HG02588 (cell line): ENCODE data around the gene KATNAL1.
A peak's percentile ranks its signal among the peaks of the same experiment; 100 is the strongest.
"Not testable (repeated sequence)": the region's sequence is repeated elsewhere in the genome, so short reads cannot be mapped to it uniquely, and the experiment has no call there.

Experiments used
- ATAC-seq: cut with Tn5 transposase; IDR thresholded peaks from one replicate; pipeline ENCODE4 v1.9.1; 2021; ENCODE audit warnings: mild to moderate bottlenecking, moderate library complexity; ENCODE audit not compliant: unreplicated experiment

The KATNAL1 gene

GRCh38 chr13:30224732-30225131 is 82.6 kb downstream of the KATNAL1 start:
- no peak for ATAC-seq

- ATAC-seq = no peak
Measured at GRCh38 chr13:30222254-30222653, 85.1 kb downstream of the KATNAL1 start.

GRCh38 chr13:30216111-30216510 is 91.2 kb downstream of the KATNAL1 start:
- no peak for ATAC-seq

GRCh38 chr13:30212256-30212655 is 95.1 kb downstream of the KATNAL1 start:
- ATAC-seq = no peak

DNA sequence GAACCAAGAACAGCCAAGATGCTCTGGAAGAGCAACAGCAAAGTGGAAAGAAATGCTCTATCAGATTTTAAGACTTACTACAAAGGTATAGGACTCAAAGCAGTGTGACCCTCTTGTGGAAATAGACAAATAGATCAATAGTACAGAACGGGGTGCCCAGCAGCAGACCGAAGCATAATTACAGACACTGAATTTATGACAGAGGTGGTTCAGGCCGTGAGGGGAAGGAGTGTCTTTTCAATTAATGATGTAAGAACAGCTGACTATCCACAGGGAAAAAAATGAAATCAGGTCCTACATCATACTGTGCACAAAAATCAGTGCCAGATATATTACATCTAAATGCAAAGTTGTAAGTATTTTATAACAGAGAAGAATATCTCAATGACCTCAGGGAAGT is 95.6 kb downstream of the KATNAL1 start:
- no peak for ATAC-seq

DNA sequence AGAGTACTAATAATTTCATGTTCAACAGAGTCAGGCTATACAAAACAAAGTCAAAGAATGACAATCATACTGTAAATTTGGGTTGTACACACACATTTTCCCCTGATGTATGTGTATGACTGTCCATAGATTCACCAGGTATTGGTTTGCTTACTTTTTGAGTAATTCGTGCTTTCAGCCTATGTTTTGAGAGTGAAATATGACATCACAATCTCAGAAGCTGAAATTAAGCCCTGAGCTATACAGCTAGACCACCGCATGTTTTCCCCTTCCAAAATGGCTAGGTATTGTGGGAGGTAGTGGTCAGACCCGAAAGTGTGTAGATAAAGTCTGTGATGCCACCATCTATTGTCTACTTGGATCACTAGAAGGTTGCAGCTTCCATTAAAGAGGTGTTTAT is 102.8 kb downstream of the KATNAL1 start:
- peak; percentile 50 for ATAC-seq

- no peak for ATAC-seq
Measured at GRCh38 chr13:30196025-30196424, 111.3 kb downstream of the KATNAL1 start.

- no peak for ATAC-seq
Measured at GRCh38 chr13:30194906-30195305, 112.4 kb downstream of the KATNAL1 start.

GRCh38 chr13:30193279-30194234 is 113.8 kb downstream of the KATNAL1 start:
- ATAC-seq = no peak

GRCh38 chr13:30192320-30193093 is 114.8 kb downstream of the KATNAL1 start:
- ATAC-seq = no peak

- no peak for ATAC-seq
Measured at GRCh38 chr13:30191491-30192100, 115.8 kb downstream of the KATNAL1 start.

DNA sequence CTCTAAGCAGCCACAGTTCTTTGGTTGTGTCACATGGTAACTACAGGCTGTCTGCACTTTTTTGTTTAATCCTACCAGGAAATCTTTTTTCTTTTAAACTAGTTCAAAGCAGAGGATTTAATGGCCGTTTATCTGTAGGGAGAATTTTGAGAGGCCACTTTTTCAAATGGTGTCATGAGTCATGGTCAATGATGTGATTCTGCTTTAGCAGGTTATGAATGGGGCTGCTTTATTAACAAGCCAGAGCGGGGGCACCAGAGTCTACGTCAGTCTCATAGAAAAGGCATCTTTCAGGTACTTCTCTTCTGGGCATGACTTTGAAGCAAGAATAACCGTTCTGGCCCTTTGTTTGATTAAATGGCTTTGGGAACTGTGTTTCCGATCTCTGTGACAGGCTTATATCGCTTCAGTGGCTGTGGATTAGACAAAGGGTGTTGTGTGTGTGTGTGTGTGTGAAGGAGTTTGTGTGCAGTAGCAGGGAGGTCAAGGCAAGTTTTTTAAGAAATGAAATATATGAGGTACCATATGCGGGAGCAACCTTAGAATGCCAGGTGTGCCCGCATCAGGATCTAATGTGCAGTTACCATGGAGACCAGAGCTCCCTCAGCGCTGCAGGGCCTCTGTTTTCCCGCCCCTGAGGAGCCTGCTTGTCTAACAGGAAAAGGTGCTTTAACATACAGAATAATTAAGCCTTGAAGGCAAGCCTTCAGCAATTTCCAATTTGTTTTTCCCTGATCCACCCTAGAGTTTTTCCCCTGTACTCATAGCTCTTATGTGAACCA is 120.5 kb downstream of the KATNAL1 start:
- no peak for ATAC-seq

DNA sequence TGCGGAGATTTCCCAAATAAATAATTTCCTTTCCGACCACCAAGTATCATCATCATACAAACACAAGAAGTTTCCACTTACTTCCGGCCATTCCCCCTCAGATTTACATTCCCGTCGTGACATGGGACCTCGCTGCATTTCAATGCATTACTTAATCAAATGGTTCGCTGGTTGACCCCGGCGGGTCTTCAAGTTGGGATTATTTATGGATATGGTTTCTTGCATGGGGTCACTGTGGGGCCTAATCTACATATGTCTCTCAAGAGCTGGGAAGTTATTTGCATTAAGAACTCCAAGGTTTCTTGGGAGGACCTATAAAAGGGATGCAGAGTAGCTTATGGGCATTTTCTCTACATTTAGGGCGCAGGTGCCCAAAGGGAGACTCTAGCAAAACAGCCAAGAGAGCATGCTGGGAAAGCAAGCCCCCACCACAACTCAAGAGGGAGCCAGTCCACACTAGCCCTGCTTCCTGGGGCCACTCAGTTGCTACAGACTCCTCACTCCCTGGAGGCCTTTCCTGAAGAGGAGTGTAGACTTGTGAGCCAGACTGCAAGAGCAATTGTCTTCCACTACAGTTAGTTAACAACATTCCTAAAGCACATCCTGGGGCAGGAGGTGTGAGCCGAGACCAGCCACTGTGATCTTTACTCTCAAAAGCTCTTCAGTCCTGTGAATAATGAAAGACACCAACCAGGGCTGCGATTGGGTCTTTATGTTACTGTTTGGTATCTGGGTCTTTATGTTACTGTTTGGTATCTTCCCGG is 125.3 kb downstream of the KATNAL1 start:
- no peak for ATAC-seq

DNA sequence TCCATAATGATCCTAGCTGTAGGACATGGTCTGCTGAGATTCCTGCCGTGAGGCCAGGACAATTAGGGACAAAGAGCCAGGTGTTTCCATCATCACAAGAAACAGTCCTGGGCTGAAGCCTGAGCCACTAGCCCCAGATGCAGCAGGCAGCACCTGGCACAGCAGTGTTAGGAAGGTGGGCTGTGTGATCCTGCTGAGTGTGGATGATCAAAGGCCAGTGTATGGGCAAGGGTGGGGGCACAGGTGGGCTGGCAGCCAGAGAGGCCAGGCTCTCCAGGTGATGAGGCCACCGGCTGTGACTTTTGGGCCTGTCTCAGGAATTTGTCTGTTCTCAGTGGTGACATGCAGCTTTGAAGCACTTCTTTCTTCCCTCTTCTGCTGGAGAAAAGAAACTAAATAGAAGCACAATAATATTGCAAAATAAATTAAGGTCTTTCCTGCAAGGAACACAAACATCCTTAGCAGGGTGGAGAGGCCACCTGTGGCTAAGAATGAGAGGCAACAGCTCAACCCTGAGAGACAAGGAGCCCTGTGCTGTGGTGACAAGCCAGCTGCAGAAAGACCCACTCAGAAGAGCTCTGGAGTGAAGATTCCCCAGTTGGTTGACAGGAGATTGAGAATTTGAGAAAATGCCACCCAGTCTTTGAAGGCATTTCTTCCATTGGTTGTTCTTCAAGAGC is 127.6 kb downstream of the KATNAL1 start:
- no peak for ATAC-seq

DNA sequence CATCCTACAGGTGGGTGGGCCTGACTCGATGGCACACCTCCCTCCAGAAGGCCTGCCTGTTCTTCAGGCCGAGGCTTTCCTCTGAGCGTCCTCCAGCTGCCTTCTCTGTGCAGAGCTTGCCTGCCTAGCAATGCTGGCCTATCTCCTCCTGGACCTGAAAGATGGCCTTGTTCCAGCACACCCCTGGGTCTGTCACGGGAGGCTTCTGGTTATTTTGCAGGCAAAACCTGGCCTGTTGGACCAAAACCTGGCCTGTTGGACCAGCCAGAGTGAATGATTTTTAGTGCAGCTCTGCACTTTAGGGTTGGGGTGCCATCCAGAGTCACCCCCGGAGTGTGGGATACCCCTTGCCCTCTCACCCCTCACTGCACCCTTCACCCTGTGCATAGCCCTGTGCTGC is 128.4 kb downstream of the KATNAL1 start:
- no peak for ATAC-seq

DNA sequence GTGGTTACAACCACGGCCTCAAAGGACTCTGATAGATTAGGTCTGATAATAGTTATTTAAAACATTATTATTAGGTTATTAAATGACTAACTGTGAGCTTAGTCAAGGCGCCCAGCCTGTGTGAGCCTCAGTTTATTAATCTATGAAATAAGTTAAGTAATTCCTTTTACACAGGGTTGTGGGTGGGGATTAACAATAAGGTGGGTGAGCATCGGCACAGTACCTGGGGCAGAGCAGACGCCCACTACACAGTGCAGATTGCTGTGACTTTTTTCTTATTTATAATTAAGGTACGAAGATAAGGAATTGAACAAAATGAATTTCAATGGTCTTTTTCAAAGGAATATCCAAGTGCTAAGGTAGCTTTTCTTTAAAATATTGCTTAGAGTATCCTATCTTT is 132.2 kb downstream of the KATNAL1 start:
- no peak for ATAC-seq

DNA sequence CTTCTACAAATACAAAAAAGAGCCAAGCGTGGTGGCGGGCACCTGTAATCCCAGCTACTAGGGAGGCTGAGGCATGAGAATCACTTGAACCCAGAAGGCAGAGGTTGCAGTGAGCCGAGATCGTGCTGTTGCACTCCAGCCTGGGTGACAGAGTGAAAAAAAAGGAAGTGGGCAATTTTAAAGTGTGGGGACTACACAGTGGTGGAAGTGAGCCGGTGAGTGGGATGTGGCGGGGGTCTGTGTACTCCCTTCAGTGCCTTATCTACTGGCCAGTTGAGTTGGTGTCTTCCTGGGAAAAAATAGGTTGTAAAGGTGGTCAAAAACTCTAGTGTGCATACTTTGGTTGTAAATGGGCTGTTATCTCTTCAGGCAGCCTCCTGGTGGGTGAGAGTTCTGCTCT is 133.1 kb downstream of the KATNAL1 start:
- ATAC-seq = not testable (repeated sequence)

DNA sequence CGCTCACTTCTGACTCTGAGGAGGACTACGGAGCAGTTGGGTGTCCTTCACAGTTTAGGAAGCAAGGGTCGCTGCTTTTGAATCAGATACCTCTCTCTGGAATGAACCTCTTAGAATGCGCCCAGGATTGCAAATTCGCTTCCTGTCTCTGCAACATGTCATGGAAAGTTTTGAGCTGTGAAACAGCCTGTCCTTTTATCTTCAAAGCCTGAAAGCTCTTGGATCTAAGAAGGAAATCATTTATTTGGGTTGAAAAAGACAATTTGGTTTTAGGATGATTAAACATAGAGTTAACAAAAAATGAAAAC is 134.1 kb downstream of the KATNAL1 start:
- ATAC-seq = no peak

DNA sequence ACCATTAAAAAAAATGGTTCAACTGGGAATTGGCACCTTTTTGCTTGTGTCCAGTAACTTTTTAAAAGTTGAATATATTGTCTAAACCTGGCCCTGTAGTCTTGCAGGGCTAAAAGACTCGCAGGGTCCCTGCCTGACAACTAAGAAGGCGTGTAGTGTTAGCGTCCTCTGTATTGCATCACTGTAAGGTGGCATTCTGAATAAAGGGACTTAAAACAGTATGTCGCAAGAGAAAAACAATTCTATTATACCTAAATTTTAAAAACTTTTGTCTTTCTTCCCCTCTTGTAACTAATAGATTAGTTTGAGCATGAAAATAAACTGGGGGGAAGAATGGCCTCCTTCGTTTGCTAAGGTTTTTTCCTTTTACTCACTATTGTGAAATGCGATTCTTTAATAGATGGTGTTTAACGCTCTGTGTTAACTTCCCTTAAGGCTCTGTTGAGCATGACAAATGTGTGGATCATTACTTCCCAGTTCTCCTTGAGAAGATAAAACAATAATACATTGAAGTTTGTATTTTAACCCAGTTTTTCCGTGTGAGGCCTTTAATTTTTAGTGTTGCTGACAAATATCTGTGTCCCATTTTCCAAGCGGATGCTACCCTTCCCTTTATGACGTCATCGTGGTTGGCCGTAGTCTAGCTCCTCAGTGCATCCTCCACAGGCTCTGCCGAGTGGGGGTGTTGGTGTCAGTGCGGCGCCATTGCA is 134.6 kb downstream of the KATNAL1 start:
- ATAC-seq = no peak
